Dedifferentiated amniotic fluid mesenchymal stem cell (primary cell): ENCODE results near the gene NDRG4.

ENCODE experiments used
- DNase-seq: peaks from one replicate; pipeline ENCODE4 v3.0.0-alpha.2; 2016; ENCODE audit errors: extremely low spot score

Gene NDRG4

GRCh38 chr16:58508671-58509251 lies 8.8 kb downstream of the NDRG4 start:
- no peak for DNase-seq

DNA sequence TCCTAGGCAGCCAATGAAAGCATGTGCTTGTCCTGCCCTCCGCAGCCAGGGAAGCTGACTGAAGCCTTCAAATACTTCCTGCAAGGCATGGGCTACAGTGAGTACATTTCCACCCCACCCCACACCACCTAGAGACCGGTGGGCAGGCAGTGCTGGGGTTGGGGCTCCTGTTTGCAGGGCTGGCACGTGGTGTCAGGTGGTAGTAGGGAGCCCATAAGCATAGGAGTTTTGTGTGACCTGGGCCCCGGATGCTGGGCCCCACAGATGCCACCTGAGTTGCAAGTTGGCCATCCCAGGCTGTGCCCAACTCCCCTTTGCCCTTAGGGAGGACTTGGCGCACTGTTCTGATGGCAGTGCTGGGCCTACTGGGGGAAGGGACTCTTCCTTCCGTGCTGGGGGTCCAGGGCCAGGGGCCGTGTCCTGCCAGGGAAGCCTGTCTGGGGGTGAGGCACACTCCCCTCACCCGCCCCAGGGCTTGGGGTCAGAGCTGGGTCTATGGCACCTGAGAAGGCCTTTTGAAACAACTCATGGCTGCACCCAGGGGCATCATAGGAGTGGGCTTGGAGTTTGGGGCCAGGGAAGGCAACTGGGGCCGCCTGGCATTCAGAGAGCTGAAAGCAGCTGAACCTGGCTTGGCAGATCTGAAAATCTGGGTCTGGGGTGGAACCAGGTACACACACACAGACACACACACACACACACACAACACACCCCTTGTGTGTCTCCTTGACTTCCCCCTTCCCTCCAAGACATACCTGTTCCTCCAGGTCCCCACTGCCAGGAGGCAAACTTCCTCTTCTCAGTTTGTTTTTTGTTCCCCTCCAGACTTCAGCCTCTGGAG lies 9.5 kb downstream of the NDRG4 start:
- DNase-seq, result no peak

DNA sequence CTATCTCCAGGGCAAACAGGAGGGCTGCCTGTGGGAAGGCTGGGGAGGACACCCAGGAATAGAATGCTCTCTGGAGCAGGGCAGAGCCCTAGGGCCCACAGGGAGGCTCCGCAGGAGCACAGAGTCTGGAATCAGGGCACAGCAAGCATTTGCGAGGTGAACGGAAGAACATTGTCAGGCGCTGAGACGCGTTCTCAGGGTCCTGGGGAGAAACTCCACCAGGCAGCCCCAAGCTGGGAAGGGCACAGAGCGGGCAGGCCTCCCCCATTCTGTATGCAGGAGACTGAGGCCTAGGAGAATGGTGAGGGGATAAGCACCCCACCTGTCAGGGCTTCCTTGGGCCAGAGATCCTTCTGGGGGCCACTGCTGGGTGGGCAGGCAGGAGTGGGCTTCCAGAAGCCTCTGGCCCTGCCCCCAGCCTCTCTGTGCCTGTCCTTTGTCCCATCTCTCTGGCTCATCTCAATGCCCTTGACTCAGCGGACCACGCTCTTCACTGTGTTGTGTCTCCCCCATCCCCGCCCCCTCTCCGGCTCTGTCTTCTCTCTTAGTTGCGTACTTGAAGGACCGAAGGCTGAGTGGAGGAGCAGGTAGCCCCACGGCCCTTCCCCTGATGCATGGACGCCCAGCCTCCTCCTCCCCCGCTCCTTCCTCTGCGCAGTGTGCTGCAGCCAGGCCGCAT lies 10.3 kb downstream of the NDRG4 start:
- DNase-seq, result no peak

DNA sequence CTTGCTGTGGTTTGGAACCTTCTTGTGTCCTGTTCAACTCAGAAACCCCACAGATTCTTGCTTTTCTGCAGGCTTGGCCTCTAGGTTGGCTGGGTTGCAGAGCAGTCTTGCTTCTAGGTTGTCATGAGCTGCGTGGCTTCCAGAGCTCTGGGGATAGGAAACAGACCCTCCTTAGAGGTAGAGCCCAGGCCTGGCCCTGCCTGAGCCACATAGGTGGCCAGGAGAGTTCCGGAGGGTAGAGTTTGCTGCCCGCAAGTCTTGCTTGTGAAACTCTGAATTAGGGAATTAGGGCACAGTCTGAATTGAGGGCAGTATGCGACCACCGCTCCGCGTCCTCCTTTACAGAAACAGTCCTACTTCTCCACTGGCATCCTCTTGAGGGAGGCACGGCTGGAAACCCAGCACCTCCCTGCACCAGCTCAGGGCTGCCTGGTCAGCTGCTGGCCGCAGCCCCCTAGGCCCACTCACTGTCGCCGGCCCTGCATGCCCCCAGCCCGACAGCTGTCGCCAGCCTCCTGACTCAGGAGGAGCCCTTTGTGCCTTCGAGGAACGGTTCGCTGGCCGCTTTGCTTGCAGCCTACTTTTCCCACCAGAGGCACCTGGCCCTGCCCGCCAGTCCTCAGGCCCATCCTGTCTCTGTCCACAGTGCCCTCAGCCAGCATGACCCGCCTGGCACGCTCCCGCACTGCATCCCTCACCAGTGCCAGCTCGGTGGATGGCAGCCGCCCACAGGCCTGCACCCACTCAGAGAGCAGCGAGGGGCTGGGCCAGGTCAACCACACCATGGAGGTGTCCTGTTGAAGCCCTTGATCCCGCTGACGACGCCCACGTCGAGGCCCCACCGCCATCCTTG lies 11.1 kb downstream of the NDRG4 start:
- DNase-seq, result no peak

DNA sequence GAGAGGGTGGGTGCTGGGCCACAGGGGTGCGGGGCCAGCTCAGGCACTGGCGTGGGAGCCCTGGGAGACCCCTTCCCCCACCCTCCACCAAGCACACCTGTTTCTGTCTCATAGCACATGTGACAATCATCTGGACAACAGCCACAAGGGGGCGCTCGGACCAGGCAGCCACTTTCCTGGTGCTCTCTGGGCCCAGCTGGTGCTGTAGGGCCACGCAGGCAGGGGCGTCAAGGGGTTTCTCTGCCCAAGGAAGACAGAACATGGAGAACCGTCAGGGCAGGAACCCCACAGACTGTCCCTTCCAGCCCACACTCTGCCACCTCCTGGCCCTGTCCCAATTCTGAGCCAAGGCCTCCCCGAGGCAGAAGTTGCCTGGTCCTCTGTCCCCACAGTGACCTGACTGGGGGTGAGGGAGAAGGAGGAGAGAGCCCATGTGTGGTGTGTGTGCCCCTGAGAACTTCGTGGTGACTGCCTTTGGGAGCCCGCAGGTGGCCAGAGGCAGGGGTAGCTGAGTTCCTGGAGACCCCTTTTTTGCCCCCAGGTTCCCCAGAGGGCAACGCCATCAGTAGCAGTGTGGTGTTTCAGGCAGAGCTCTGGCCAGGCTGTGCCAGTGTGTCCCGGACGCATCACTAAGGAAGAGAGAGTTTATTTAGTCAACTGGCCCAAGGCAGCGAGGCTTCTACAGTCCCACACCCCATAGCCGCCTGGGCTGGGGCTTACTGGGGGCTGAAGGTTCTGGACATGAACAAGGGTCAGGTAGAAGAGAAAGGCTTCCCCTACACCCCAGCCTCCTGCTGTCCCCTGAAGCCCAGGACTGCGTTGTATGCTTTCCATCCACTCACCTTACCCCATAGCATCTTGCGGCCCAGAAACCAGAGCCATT lies 12.2 kb downstream of the NDRG4 start:
- peak; percentile 47 for DNase-seq

DNA sequence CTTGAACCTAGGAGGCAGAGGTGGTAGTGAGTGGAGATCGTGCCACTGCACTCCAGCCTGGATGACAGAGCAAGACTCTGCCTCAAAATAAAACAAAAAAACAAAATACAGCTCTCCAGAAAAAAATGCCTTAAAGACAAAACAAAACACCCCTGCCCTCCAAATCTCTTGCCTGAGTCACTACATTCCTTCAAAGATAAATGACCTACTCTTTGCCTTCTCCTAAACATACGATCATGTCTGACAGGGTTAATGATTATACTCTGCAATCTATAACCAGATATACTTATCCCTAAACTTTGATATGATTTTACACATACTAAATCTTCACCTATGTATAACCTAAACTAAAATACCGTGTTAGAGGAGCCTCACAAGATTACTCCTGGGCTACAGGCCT lies 13.9 kb downstream of the NDRG4 start:
- DNase-seq, result no peak

- peak; percentile 90 for DNase-seq
Observed at GRCh38 chr16:58515125-58515870, 15.4 kb downstream of the NDRG4 start, which contains the start of gene SETD6. SETD6 (plus strand) TSS chr16:58515517; CDS start chr16:58515538, 21 bp downstream.

DNA sequence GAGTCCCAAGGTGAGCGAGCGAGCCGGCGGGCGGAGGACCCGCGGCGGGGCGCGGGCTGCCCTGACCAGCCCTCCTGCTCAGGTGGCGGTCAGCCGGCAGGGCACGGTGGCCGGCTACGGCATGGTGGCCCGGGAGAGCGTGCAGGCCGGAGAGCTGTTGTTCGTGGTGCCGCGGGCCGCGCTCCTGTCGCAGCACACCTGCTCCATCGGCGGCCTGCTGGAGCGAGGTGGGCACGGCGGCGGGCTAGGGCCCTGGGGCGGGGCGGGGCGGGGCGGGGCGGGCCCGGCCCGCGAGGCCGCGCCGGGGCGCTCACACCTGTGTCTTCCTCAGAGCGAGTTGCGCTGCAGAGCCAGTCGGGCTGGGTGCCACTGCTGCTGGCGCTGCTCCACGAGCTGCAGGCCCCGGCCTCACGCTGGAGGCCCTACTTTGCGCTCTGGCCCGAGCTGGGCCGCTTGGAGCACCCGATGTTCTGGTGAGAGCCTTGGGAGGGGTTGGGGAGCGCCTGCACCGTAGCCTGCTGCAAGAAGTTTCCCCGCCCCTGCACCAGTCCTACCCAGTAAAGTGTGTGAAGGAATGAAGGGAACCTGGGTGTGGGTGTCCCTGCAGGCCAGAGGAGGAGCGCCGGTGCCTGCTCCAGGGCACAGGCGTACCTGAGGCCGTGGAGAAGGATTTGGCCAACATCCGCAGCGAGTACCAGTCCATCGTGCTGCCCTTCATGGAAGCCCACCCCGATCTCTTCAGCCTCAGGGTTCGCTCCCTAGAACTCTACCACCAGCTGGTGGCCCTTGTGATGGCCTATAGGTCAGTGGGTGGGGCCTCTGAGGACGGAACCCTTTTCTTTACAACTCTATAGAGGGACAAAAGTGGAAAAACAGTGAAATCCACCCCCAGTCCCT lies 16.2 kb downstream of the NDRG4 start:
- no peak for DNase-seq

DNA sequence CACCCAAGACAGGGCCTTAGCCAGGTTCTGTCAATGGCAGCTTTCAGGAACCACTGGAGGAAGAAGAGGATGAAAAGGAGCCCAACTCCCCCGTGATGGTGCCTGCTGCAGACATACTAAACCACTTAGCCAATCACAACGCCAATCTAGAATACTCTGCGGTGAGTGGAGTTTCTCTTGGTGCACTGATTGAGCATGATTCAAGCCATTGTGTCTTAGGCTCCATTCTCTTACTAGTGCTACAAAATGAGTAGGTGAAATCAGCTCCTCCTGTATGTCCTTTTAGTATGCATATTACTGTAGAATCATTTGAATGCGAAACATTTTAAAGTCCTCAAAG lies 16.8 kb downstream of the NDRG4 start:
- DNase-seq, result no peak

DNA sequence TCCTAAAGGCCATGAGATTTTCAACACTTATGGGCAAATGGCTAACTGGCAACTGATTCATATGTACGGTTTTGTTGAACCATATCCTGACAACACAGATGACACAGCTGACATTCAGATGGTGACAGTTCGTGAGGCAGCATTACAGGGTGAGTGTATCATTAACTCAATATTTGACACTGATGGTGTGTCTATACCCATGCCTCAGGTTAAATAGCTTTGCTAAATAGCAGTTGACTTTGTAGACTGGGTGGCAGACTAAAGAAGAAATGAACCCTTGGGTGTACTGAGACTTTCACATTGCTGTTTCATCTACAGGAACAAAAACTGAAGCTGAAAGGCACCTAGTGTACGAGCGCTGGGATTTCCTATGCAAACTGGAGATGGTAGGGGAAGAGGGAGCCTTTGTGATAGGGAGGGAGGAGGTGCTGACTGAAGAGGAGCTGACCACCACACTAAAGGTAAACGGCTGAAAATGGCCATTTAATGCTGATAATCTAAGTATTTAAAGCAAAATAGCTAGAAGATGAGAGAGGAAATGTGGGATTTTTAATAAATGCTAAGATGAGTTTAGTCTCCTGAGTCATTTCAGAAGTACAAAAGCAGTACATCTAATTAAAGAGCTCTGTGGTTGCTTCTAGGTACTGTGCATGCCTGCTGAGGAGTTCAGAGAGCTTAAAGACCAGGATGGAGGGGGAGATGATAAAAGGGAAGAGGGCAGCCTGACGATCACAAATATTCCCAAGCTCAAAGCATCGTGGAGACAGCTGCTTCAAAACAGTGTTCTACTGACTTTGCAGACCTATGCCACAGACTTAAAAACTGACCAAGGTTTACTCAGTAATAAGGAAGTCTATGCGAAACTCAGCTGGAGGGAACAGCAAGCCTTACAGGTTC lies 18.4 kb downstream of the NDRG4 start:
- DNase-seq, result no peak

- DNase-seq, result no peak
Observed at GRCh38 chr16:58518980-58519368, 19.0 kb downstream of the NDRG4 start.

GRCh38 chr16:58519707-58520106 lies 19.8 kb downstream of the NDRG4 start:
- no peak for DNase-seq

- no peak for DNase-seq
Observed at GRCh38 chr16:58530179-58530578, 30.2 kb downstream of the NDRG4 start.

- no peak for DNase-seq
Observed at GRCh38 chr16:58532414-58532813, 32.5 kb downstream of the NDRG4 start.

DNA sequence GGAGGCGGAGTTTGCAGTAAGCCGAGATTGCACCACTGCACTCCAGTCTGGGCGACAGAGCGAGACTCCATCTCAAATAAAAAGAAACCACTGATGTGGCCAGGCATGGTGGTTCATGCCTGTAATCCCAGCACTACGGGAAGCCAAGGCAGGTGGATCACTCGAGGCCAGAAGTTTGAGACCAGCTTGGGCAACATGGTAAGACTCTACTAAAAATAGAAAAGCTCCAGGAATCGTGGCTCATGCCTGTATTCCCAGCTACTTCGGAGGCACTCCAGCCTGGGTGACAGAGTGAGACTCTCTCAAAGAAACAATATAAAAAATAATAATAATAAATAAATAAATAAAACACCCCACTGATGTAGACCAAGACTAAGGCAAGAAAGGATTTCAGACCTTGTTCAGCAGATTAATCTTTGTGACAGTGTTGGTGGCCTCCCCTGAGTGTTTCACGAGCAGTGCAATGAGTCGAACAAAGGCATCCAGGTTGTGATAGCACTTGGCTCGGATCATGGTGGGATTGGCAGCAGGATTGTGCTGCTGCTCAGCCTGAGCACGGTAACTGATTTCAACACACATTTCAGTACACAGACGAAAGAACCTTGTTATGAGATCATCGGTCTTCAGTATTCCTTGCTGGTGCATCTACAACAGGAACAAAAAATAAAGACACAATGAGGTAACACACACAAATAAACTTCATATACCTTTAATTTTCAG lies 34.0 kb downstream of the NDRG4 start:
- no peak for DNase-seq

DNA sequence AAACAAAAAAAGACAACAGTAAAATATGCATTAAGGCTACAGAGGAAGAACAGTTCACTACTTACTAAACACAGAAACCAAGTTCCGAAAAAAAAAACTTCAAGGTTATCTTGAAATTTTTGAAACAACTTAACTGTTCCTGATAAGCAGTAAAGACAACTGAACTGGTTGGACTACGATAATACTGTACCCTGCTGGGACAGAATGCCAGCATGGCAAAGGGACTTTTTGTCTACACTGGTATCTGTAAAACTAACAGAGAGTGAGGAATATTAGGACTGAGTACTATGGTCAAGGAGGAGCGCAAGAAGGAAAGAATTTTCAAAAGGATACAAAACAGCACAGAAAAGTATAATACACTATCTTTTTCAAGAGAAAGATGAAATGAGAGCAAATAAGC lies 35.2 kb downstream of the NDRG4 start:
- no peak for DNase-seq

GRCh38 chr16:58536278-58536677 lies 36.3 kb downstream of the NDRG4 start:
- no peak for DNase-seq
